Activated T-cell treated with anti-CD3 and anti-CD28 coated beads, Interleukin-2, amount 50 U/mL, for 72 hours (primary cell): Measurements from ENCODE around the gene ENOX1. TPM values are rescaled to one million over a fixed set of nuclear protein-coding genes. Genes with fewer than 3 reads are reported as not detected.

Experiments used
- ATAC-seq, 2 donors: fragments of 150-1000 bp; cut with Tn5 transposase; replicated peaks in 1 of 2; 2 replicates each; pipeline ENCODE4 v1.10.0; 2021; ENCODE audit warnings: moderate library complexity in 2 of 2, mild to moderate bottlenecking in 1 of 2
- DNase-seq, 2 donors: peaks; one replicate each; pipeline ENCODE4 v3.0.0; 2021 to 2022; ENCODE audit warnings: mixed read lengths in 1 of 2
- H3K27ac Mint-ChIP-seq: one replicate; pipeline ENCODE4 v1.8.0; 2022; ENCODE audit warnings: mild to moderate bottlenecking, moderate library complexity, mixed read lengths
- H3K27me3 Mint-ChIP-seq: one replicate; pipeline ENCODE4 v1.8.0; 2022; ENCODE audit warnings: low read depth, mixed read lengths
- H3K36me3 Mint-ChIP-seq, 2 donors: one replicate each; pipeline ENCODE4 v1.8.0; 2022; ENCODE audit warnings: mixed read lengths in 2 of 2, mild to moderate bottlenecking in 1 of 2; ENCODE audit not compliant: insufficient read depth in 2 of 2
- H3K4me1 Mint-ChIP-seq: one replicate; pipeline ENCODE4 v1.8.0; 2022; ENCODE audit warnings: low read depth, mixed read lengths
- H3K4me3 Mint-ChIP-seq, 2 donors: one replicate each; pipeline ENCODE4 v1.8.0; 2022; ENCODE audit warnings: mild to moderate bottlenecking in 2 of 2, mixed read lengths in 2 of 2, moderate library complexity in 2 of 2
- H3K9me3 Mint-ChIP-seq, 2 donors: one replicate each; pipeline ENCODE4 v1.8.0; 2022; ENCODE audit warnings: mixed read lengths in 2 of 2
- total RNA-seq, 2 donors: library from RNA; stranded (reverse); gene quantifications; one replicate each; pipeline ENCODE4 v1.2.3, GENCODE V29; 2022

The ENOX1 gene
- total RNA-seq, 2 donors from 2014 or later = 1.2 to 2.0 TPM

DNA sequence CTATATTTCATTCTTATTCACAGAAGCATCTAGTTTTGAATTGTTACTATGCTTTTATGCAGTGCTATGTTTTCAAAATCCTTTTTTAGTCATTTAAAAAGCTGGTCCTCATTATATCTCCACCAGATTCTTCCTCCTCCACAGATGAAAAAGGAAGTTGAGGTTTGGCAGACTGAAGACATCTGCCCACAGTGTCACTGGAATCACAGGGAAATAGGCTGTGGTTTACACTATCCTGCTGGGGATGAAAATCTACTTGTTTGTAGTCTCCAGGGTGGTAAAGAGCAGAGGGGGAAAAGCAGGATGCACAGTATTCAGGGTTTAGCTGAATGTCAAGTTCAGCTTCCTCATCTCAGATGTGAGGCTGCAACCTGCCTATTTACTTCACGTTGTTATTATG, 412.2 kb downstream of the ENOX1 start:
- H3K4me3 Mint-ChIP-seq = no peak overlapping the region
- DNase-seq (no peak), ATAC-seq (no peak)
- no peak overlapping the region for H3K27ac Mint-ChIP-seq
- H3K9me3 Mint-ChIP-seq = peaks cover 2 to 7% of the 10 kb centered on the region in 2 donors
- peaks cover 13% of the 10 kb centered on the region for H3K27me3 Mint-ChIP-seq
- H3K36me3 Mint-ChIP-seq = peaks cover 0 to 3% of the 10 kb centered on the region in 2 donors
- peaks cover 4% of the 10 kb centered on the region for H3K4me1 Mint-ChIP-seq

DNA sequence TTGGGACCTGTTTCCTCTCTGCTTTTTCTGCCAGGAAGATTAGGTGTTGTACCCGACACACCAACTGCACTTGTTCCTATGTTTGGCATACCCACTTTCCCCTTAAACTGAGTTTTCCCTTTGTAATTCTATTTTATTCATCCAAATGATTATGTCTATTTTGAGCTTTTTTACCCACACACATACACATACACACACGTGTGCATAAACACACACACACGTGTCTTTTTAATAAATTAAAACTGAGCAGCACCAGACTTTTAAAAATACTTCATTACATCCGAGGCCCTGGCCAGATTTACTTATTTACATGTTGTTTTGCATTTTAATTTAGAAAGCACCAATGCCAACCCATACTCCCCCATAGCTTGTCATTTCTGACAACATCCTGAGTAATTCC, 413.4 kb downstream of the ENOX1 start:
- DNase-seq (no peak), ATAC-seq (no peak)
- Mint-ChIP-seq H3K27ac (no peak overlapping the region), H3K27me3 (peaks cover 5% of the 10 kb centered on the region), H3K36me3 (no peaks in the 10 kb centered on the region), H3K9me3 (no peaks in the 10 kb centered on the region), H3K4me3 (no peak overlapping the region), H3K4me1 (peaks cover 11% of the 10 kb centered on the region)

DNA sequence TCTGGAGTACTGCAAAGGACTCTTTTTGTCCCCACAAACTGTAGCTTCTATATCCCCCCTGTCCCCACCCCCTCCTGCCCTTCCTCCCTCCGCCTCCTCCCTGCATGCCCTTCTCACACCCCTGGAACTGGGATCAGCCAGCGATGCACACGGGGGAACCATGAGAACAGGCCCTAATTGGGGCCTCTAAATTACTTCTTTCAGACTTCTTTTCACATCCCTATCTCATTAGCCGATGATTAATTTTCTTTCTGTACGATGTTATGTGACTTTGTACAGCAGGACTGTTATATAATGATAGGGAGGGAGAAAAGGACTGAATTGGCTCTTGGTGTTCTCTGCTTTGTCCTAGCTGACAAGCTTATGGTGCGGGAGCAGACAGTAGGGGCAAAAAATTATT, 415.9 kb downstream of the ENOX1 start:
- Mint-ChIP-seq H3K4me1 (peaks cover 24% of the 10 kb centered on the region), H3K9me3 (no peaks in the 10 kb centered on the region), H3K36me3 (no peaks in the 10 kb centered on the region), H3K27me3 (no peaks in the 10 kb centered on the region), H3K27ac (no peak overlapping the region), H3K4me3 (no peak overlapping the region)
- DNase-seq = no peak
- ATAC-seq = no peak

DNA sequence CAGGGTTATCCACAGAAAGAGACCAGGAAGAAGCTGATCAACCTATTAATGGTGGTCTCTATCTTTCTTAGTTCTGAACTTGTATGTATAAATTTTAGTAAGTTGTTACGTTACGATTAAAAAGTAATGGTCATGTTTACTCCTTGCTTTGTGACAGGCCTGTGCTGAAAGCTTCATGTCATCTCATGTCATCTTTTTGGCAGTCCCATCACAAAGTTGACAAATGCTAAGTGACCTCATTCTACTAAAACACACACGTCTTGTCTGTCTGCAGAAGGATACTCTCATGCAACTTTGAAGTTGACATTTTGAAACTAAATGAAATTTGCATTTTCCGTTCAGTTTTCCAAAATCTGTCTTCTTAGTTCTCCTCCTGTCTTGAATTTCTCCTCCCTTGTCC, 417.5 kb downstream of the ENOX1 start:
- H3K4me3 Mint-ChIP-seq = peak overlapping the region in 1 of 2 donors; percentile 8
- peaks cover 24% of the 10 kb centered on the region for H3K4me1 Mint-ChIP-seq
- DNase-seq = no peak
- H3K9me3 Mint-ChIP-seq = no peaks in the 10 kb centered on the region
- ATAC-seq = no peak
- H3K27ac Mint-ChIP-seq = peak overlapping the region; percentile 29
- H3K27me3 Mint-ChIP-seq = no peaks in the 10 kb centered on the region
- no peaks in the 10 kb centered on the region for H3K36me3 Mint-ChIP-seq

DNA sequence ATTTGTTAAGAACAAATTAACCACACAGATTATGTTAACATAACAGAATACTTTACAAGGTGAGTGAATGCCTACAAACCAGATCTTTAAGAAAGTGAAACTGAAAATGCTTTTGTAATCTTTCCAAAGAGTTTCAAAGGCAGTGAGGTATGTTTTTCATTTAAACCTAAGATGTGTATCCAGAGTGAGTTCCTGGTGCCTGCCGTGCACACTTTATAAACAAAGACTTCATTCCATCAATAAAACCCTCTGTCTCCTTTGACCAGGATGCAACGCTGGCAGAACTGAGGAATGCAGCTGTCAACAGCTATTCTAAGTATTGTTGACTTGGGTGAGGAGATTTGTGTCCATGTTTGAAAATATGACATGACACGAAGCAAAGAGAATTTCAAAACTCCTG, 418.8 kb downstream of the ENOX1 start:
- peak; percentile 45 for ATAC-seq
- H3K4me3 Mint-ChIP-seq = peak overlapping the region; percentile 53 to 74
- H3K4me1 Mint-ChIP-seq = peaks cover 24% of the 10 kb centered on the region
- no peaks in the 10 kb centered on the region for H3K9me3 Mint-ChIP-seq
- H3K27me3 Mint-ChIP-seq = no peaks in the 10 kb centered on the region
- H3K36me3 Mint-ChIP-seq = no peaks in the 10 kb centered on the region
- DNase-seq = no peak
- H3K27ac Mint-ChIP-seq = peak overlapping the region; percentile 69

DNA sequence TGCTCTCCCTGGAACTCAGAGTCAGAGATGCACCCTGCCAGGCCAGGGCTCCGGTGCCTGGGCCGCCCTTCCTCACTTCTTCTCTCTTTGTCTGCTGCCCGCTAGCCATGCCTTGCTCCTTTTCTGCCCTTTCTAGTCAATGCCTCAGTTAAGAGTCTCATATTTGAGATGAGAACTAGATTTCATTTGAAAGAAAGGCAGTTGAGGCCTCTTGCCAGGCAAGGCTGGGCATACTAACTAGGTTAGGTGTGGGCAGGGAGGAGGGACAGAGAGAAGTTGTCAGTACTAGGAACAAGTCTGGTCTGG, 421.8 kb downstream of the ENOX1 start:
- Mint-ChIP-seq H3K36me3 (no peaks in the 10 kb centered on the region), H3K4me3 (no peak overlapping the region), H3K9me3 (no peaks in the 10 kb centered on the region), H3K4me1 (peaks cover 24% of the 10 kb centered on the region), H3K27me3 (no peaks in the 10 kb centered on the region), H3K27ac (no peak overlapping the region)
- no peak for DNase-seq
- ATAC-seq = no peak

DNA sequence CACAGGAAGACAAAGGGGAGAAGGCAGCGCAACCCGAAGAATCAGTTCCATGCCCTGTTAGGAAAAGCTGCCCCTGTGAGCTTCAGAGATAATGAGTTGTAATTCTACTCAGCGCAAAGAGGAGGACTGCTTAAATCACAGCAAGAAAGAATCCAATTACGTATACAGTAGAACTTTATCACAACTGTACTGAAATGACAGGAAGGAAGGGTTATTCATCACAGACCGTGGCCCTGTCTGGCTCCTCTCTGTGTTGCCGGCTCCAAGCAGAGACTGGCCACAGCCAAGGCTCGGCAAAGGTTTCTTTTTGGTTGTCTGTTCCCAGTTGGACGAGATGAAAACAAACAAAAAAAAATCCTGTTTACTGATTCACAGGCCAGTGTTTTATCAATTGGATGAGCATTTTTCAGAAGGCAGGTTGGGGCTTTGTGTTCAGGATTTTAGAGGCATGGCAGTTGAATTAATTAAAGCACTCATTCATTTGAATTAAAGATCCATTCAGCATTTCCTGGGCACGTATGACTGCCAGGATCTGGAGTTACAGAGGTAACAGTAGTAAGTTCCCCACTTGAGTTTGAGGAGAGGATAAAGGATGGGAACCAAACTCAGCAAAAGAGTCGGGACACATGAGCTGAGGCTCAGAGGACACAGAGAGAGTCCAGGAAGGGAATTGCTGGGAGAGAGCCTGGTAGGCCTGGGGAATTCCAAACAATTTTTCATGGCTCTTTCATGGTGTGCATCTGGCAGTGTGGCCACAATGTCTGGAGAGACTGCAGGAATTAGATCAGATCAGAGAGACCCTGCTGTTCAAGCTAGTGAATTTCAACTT, 422.3 kb downstream of the ENOX1 start:
- no peak for ATAC-seq
- H3K27me3 Mint-ChIP-seq = no peaks in the 10 kb centered on the region
- H3K27ac Mint-ChIP-seq = no peak overlapping the region
- H3K9me3 Mint-ChIP-seq = no peaks in the 10 kb centered on the region
- H3K4me3 Mint-ChIP-seq = no peak overlapping the region
- H3K4me1 Mint-ChIP-seq = peaks cover 18% of the 10 kb centered on the region
- no peaks in the 10 kb centered on the region for H3K36me3 Mint-ChIP-seq
- DNase-seq = no peak

DNA sequence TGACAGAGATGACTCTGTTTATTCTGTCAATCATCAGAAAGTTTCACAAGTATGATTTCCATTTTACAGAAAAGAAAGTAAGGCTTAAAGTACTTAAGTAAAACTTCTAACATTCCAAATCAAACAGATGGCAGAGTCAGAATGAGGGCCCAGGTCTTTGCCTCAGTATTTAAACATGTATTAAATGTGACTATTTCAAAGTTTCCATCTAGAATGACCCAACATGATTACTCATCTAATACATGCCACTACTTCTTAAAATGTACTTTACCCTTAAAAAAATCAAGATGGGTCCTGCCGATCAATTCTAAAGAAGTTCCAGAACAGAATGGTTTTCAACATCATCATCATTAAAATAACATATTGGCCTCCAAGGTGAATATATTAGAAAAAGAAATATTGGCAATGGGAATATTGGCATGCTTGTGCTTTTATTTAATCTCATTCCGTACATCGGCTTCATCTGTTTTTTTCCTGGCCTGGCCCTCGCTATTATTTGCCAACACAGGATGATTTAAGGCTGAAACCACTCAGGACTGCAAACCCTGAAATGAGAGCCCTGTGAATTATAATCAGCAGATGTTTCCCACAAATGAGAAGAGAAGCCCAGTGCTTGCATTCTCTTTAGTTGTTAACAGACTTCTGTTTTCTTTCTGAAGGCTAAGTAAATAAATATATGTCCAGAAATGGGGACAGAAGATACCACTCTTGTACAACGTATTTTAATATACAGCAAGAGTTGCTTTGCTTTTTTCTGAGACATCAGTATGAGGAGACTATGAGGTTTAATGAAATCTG, 423.4 kb downstream of the ENOX1 start:
- DNase-seq (no peak), ATAC-seq (no peak)

DNA sequence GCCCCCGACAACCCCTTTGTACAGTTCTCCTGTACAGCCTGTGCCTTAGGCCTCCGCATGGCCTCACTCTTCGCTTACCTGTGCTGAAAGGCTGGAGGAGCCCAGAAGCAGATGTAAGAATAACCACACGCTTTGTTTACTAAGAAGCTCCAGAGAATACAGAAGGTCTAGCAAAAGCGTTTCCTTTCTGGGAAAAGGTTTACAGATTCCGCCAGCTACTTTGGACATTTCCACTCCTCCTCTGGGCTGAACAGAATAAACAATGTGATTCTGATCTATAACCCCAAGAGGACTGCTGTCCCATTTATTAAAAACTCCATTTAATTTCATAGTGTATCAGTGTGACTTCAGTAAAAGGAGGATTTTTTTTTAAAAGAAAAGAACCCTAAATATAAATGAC, 424.2 kb downstream of the ENOX1 start:
- Mint-ChIP-seq H3K4me1 (peaks cover 4% of the 10 kb centered on the region), H3K9me3 (no peaks in the 10 kb centered on the region), H3K36me3 (no peaks in the 10 kb centered on the region), H3K27ac (no peak overlapping the region), H3K4me3 (no peak overlapping the region), H3K27me3 (no peaks in the 10 kb centered on the region)
- DNase-seq = no peak
- ATAC-seq = no peak

More for the DNA sequence above, 423.4 kb downstream of the ENOX1 start:
- H3K9me3 Mint-ChIP-seq = no peaks in the 10 kb centered on the region
- H3K27ac Mint-ChIP-seq = no peak overlapping the region
- peaks cover 12% of the 10 kb centered on the region for H3K4me1 Mint-ChIP-seq
- no peaks in the 10 kb centered on the region for H3K27me3 Mint-ChIP-seq
- no peaks in the 10 kb centered on the region for H3K36me3 Mint-ChIP-seq
- H3K4me3 Mint-ChIP-seq = no peak overlapping the region

DNA sequence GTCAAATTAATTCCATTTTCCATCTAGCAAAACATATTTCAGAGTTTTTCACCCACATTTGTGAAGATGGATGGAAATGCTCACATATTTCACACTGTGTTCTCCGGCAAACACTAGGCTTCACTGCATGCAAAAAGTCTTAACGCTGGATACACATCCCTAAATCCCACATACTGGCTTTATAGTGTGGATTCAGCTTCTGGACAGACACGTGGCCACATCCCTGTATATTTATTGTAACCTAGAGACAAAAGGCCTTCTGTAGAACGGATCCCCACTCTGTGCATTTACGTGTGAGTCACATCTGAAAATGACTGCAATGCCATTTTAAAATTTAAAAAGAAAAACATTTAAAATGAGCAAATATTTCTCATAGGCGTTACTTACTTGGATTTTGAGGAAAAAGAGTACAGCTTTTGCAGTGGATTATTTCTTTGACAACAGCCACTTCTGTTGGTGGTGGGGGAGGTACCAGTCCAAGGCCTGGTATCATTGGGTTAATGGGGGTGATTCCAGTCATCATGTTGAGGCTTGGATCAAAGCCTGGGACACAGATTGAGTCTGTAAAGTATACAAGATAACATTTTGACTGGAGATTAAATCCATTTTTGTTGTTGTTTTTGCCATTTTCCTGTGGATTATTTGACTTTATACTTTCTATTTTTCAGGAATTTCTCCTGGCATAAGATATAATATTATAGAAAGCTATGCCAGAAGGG, 425.7 kb downstream of the ENOX1 start:
- H3K4me3 Mint-ChIP-seq = no peak overlapping the region
- H3K27me3 Mint-ChIP-seq = no peaks in the 10 kb centered on the region

DNA sequence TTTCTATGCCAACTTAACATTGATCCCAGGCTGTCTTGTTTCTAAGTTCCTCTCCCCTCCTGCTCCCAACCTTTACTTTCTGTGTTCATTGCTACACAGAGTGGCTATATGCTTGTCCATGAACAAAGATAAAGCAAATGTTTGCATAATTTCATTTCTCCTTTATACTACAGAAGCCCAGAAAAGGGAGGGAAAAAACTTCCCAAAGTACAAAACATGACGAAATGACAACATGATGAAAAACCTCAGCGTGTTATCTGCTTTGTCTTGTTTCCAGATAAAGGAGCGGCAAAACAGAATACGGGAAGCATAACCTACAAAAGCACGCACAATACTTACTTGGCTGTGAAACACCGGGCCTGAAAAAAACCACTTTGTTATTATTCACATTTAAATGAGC, 426.6 kb downstream of the ENOX1 start:
- Mint-ChIP-seq H3K4me3 (no peak overlapping the region), H3K36me3 (no peaks in the 10 kb centered on the region), H3K4me1 (no peaks in the 10 kb centered on the region), H3K27ac (no peak overlapping the region), H3K9me3 (no peaks in the 10 kb centered on the region), H3K27me3 (no peaks in the 10 kb centered on the region)
- ATAC-seq (no peak), DNase-seq (no peak)

More for the DNA sequence above, 425.7 kb downstream of the ENOX1 start:
- DNase-seq = no peak
- Mint-ChIP-seq H3K36me3 (no peaks in the 10 kb centered on the region), H3K4me1 (no peaks in the 10 kb centered on the region), H3K27ac (no peak overlapping the region), H3K9me3 (no peaks in the 10 kb centered on the region)
- no peak for ATAC-seq

DNA sequence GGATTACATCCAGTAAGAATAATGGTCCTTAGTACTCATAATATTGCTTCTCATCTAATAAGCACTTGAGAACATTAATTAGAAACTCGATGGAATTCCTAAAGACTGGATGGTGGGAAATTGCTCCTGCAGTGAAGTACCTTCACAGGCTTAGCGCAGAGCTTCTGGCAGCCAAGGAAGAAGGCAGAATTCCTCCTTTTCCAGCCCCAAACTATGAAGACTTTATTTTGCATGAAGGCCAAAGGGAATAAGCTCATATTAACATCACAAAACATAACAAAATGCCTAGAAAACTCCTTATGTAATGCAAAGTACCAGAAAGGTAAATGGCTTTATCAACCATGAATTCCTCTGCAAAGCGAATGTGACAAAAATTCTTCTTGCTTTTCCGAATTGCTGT, 427.2 kb downstream of the ENOX1 start:
- H3K9me3 Mint-ChIP-seq = no peaks in the 10 kb centered on the region
- H3K27me3 Mint-ChIP-seq = no peaks in the 10 kb centered on the region
- no peak overlapping the region for H3K27ac Mint-ChIP-seq
- no peak overlapping the region for H3K4me3 Mint-ChIP-seq
- ATAC-seq (no peak), DNase-seq (no peak)
- no peaks in the 10 kb centered on the region for H3K4me1 Mint-ChIP-seq
- H3K36me3 Mint-ChIP-seq = no peaks in the 10 kb centered on the region

DNA sequence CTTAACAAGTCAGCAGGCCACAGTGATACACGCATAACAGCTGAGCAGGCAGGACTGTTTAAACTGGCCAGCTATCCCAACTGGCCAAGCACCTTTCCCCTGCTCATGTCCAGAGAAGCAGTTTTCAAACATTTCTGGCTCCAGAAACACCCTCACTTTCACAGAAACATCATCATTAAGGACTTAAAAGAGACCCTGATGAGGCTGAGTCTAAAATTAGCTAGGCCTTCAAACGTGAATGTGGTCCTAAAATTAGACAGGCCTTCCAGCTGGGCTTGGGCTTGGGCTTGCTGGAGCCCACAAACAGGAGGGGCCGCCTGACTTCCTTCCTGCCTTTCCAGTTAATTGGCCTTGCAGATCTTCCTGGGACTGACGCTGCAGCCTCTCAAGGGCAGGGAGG, 429.2 kb downstream of the ENOX1 start:
- Mint-ChIP-seq H3K4me3 (no peak overlapping the region), H3K27me3 (no peaks in the 10 kb centered on the region), H3K9me3 (no peaks in the 10 kb centered on the region), H3K36me3 (no peaks in the 10 kb centered on the region), H3K4me1 (no peaks in the 10 kb centered on the region), H3K27ac (no peak overlapping the region)
- no peak for ATAC-seq
- DNase-seq = no peak
